H7 (cell line): ENCODE measurements around the gene ZNF282. TPM values are rescaled to one million over a fixed set of nuclear protein-coding genes. Genes with fewer than 3 reads are reported as not detected.

Source experiments
- DNase-seq: peaks from one replicate; pipeline ENCODE4 v3.0.0; 2012
- H3K27me3 ChIP-seq: 2 replicates; pipeline ENCODE4 v1.6.0; 2011; ENCODE audit warnings: mild to moderate bottlenecking, low read length; ENCODE audit not compliant: control insufficient read depth, insufficient read depth
- H3K36me3 ChIP-seq: replicated peaks from 2 replicates; pipeline ENCODE4 v1.5.1; 2011; ENCODE audit warnings: low read length; ENCODE audit not compliant: control insufficient read depth, insufficient read depth
- H3K4me3 ChIP-seq: 2 replicates; pipeline ENCODE4 v1.5.1; 2011; ENCODE audit warnings: low read depth, mild to moderate bottlenecking, control low read depth, low read length, moderate library complexity; ENCODE audit not compliant: insufficient read depth
- total RNA-seq: library from RNA; depleted of rRNA; stranded (reverse); fragments of >200 nt; shearing (Covaris generic); gene quantifications from 2 replicates; pipeline ENCODE4 v1.2.3, GENCODE V29; 2014; rRNA removed

Gene ZNF282
- 32.8 and 34.1 TPM in 2 replicates for total RNA-seq

DNA sequence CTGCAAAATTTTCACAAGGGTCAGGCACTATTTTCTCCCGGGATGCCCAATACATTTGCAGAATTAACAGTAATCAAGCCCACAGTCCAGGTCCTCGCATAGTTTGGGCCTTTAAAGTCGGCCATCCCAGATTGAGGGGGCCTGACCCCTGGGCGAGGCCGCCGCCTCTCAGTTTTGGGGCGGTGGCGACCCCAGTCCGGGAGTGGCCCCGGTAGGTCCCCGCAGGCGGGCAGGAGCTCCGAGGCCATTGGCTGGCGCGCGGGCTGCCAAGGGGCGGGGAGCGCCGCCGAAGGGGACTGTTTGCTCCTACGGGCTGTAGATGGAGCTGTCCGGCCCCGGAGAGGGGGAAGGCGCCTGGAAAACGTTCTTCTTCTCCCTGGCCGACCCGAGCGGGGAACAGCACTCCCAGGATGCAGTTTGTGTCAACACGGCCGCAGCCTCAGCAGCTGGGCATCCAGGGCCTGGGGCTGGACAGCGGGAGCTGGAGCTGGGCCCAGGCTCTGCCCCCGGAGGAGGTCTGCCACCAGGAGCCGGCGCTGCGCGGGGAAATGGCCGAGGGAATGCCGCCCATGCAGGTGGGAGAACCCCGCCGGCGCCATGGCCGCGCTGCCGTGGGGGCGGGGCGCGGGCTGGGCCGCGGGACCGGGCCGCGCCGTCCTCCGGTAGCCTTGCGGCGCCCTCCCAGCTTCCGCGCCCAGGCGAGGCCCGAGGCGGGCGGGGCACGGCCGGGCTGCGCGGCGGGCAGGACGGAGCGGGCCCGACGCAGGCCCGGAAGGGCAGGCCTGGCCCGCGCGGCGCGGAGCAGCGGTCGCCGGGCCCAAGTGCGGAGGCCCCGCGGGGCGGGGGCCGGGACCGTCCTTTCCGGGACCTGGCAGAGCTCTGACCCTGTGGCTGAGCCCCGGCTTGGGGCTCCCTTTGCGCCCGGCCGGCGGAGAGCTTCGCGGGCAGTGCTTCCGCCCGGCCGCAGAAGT, at the start of gene ZNF282:
ZNF282 (plus strand) TSS at position 367 of the 971 bp plus-strand sequence; CDS start at position 411, 44 bp downstream.
- Histone ChIP-seq H3K36me3 (peaks cover 20% of the 10 kb centered on the region), H3K27me3 (no peaks in the 10 kb centered on the region), H3K4me3 (peak within 1 kb of the TSS; percentile 88)
- DNase-seq: peak; percentile 99

DNA sequence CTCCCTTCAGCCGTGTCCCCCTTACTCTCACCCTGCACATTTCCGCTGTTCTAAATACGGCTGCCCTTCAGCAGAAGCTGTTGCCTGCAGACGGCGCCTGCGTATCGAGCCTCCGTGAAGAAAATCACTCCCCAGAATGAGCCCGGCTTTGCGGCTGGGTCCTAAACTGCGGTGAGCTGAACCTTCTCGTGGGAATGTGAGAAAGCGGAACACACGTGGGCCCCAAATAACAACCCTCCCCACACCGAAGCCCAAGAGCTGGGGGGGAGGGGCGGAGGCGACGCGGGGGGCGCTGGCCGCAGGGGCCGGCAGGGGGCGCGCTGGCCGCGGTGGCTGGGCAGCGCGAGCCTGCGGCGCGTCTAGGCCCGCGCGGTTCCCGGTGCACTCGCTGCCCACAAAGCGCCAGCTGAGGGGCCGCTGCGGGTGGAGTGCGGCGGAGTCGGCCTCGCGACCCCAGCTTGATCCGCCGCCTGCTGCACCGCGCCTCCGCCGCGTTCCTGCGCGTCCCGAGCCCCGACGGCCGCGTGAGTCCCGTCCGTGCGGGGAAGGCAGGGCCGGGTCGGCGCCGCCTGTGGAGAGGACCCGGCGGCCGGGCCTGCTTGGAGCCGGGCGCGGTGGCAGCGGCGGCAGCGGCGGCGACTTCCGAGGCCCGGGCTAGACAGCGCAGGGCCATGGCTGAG, 48.1 kb upstream of the ZNF282 start, which contains the start of gene ZNF398:
ZNF398 (plus strand) TSS at position 382 of the 680 bp plus-strand sequence; CDS start at position 672, 290 bp downstream.
- H3K36me3 ChIP-seq: peaks cover 4% of the 10 kb centered on the region
- no peaks in the 10 kb centered on the region for H3K27me3 ChIP-seq
- peak within 1 kb of the TSS; percentile 97 for H3K4me3 ChIP-seq
- DNase-seq: peak; percentile 96

DNA sequence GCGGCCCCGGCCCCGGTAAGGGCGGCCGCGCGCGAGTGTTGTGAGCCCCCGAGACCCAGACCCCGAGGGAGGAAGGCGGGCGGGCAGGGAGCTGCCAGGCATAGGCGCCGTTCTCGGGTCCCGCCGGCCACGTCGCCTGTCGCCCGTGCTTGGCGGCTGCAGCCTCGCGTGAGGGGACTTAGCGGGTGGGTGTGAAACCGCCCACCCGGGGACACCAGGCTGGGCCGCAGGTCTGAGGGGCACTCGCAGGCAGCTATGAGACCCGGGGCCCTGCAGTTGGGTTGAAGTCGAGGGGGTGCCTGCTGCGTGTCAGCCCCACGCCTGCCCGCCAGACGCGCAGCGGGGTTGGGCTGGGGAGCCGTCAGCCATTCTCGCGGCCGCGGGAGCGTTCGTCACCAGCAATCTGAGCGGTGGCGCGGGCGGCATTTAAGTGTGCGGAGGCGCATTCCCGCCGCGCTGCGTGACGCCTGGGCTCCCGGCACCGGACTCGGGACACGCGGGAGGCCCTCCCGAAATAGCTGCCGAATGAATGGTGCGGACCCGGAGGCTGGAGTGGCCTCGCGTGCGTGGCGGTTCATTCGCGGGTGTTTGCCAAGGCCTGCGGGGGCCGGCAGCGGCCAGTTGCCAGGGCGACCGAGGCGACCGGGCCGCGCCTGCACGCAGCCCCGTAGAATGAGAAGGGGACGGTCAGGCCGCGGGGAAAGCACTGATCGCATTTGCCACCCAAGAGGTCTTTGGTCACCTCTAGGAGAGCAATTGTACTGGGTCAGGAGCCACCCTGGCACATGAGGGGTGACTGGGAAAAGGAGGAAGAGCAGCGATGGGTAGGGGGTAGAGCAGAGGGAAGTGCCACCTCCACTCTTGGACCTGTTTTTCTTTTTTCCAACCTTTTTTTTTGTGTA, 47.3 kb upstream of the ZNF282 start:
- peak; percentile 79 for DNase-seq
- Histone ChIP-seq H3K36me3 (peaks cover 4% of the 10 kb centered on the region), H3K4me3 (peak overlapping the region; percentile 97), H3K27me3 (no peaks in the 10 kb centered on the region)

DNA sequence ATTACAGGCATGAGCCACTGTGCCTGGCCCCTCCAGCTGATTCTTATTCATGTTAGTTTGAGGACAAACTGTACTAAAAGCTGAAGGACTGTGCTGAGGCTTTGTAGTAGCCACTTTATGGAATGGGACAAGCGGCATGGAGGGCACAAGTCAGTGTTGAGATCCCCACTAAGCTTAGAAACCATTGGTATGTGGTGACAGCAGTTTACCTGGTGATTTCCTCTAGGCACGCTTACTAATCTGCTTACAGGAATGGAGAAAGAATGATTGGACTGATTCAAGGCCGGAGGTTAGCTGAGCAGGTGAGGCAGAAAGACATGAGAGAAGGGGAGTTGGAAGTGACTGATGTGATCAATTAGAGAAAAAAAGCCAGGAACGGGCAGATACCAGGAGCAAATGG, 44.4 kb upstream of the ZNF282 start:
- peak; percentile 21 for DNase-seq
- Histone ChIP-seq H3K27me3 (no peaks in the 10 kb centered on the region), H3K36me3 (peaks cover 23% of the 10 kb centered on the region), H3K4me3 (no peak overlapping the region)

DNA sequence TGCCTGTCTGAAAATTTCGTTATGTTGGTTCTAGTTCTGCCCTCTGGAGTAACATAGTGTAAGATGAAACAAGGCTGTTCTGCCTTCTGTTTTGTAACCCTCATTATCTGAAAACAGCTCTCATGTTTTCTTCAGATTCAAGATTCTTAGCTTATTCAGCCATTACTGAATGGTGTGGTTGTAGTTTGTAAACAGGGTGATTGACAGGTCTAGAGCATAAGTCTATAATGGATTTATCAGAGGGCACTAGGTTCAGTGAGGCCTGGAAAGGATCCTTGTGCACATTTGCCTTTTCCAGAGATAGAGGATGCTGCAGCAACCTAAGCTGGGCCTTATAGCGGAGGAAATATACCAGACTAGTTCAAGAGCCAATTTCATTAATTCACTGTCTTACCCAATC, 42.0 kb upstream of the ZNF282 start:
- Histone ChIP-seq H3K4me3 (no peak overlapping the region), H3K27me3 (no peaks in the 10 kb centered on the region), H3K36me3 (peaks cover 31% of the 10 kb centered on the region)
- DNase-seq: no peak

DNA sequence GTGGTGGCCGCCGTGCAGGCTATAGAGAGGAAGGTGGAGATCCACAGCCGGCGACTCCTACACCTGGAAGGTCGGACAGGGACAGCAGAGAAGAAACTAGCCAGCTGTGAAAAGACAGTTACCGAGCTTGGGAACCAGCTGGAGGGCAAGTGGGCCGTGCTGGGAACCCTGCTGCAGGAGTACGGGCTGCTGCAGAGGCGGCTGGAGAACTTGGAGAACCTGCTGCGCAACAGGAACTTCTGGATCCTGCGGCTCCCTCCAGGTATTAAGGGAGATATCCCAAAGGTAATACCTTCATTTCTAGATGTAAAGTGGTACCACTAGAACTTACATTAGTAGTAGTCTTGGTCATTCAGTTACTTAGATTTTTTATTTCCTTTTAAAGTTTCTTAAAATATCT, 41.3 kb upstream of the ZNF282 start:
- no peak for DNase-seq
- Histone ChIP-seq H3K27me3 (no peaks in the 10 kb centered on the region), H3K36me3 (peaks cover 31% of the 10 kb centered on the region), H3K4me3 (no peak overlapping the region)

DNA sequence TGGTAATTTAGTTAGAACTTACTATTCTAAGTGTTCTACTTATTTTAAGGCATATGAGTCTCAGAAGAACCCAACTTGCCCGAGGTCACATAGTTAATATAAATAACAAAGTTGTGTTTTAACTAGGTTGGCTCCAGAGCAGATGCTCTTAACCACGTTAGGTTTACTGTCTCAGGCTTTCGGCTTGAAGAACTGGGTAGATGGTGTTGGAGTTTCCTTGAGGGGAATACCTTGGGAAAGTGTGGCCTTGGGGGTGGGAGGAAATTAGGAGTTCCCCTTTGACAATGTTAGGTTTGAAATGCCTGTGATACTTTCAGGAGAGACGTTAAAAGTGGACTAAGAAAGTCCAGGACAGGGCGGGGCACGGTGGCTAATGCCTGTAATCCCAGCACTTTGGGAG, 38.4 kb upstream of the ZNF282 start:
- no peaks in the 10 kb centered on the region for H3K27me3 ChIP-seq
- peaks cover 35% of the 10 kb centered on the region for H3K36me3 ChIP-seq
- DNase-seq: no peak
- H3K4me3 ChIP-seq: no peak overlapping the region

DNA sequence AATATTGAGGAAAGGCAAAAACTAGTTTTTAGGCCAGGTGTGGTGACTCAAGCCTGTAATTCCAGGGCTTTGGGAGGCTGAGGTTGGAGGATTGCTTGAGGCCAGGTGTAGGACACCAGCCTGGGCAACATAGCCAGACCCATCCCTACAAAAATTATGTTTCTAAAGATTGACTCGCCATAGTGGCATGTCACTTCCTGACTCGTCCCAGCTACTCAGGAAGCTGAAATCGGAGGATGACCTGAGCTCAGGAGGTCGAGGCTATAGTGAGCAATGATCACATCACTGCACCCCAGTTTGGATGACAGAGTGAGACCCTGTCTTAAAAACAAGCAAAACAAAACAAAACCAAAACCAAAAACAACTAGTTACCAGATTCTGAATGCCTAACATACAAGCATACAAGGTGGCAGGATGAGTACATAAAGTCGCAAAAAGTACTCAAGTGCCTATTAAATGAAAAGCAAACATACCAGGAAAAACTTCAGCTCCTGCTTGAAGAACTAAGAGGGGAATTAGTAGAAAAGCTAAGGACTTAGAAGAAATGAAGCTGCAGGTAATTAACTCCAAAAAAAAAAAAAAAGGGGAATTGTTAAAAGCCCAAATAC, 34.0 kb upstream of the ZNF282 start:
- peaks cover 38% of the 10 kb centered on the region for H3K36me3 ChIP-seq
- H3K4me3 ChIP-seq: no peak overlapping the region
- no peak for DNase-seq
- no peaks in the 10 kb centered on the region for H3K27me3 ChIP-seq

DNA sequence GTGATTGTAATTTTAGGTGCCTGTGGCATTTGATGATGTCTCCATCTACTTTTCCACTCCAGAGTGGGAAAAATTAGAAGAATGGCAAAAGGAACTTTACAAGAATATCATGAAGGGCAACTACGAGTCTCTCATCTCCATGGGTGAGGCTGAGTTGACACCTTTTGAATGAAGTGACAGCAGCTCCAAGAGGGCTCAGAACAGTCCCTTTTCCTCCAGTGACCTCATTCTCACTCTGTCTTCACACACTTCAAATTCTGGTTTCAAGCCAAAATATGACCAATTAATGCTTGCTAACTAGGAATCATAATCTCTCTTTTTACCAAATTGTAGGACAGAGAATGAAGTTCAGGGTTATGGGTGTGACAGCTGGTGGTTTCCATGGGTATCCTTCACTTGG, 29.2 kb upstream of the ZNF282 start:
- no peak for DNase-seq
- Histone ChIP-seq H3K36me3 (peaks cover 52% of the 10 kb centered on the region), H3K27me3 (no peaks in the 10 kb centered on the region), H3K4me3 (no peak overlapping the region)

DNA sequence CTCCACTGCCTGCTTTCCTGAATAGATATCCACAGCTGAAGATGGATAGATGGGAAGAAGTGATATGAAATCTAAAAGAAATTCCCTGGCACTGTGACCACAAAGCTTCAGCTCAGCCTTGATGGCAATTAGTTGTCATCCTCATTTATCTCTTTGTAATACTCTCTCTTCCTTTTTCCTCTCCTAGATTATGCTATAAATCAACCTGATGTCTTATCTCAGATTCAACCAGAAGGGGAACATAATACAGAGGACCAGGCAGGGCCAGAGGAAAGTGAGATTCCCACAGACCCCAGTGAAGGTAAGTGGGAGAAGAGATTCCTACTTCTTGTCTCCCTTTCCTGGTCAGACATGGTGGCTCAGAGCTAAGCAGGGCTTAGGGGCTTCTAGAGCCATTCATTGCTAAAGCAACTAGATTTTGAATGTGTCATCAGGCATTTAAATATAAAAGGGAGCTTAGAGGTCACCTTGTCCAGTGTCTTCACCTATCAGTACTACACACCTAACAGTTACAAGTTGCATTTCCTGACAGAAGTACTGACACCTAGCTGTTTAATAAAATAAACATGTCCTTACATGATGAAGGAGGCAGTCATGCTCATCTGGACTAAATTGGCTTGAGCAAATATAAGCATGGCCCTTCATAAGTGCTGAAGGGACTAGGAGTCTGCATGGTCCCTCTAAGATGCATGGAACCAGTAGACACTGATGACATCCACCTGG, 28.6 kb upstream of the ZNF282 start:
- Histone ChIP-seq H3K4me3 (no peak overlapping the region), H3K27me3 (no peaks in the 10 kb centered on the region), H3K36me3 (peaks cover 50% of the 10 kb centered on the region)
- no peak for DNase-seq

DNA sequence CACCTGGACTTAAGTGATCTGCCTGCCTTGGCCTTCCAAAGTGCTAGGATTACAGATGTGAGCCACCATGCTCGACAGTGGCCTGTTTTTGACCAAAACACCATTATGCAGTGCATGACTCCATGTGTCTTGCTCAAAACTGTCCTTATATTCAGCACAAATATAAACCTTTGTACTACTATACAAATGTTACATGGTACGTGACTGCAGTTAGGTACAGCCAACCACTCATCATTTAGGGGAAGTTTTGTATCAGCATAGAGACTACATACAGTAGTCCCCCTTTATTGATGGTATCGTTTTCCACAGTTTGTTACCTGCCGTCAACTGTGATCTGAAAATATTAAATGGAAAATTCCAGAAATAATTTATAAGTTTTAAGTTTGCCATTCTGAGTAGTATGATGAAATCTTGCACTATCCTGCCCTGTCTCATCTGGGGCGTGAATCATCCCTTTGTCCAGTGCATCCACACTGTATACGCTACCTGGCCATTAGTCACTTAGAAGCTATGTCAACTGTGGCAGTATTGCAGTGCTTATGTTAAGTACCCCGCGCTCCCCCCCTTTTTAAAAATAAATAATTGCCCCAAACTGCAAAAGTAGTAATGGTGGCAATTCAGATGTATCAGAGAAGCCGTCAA, 23.3 kb upstream of the ZNF282 start:
- H3K36me3 ChIP-seq: peaks cover 42% of the 10 kb centered on the region
- DNase-seq: no peak
- H3K4me3 ChIP-seq: no peak overlapping the region
- no peaks in the 10 kb centered on the region for H3K27me3 ChIP-seq

DNA sequence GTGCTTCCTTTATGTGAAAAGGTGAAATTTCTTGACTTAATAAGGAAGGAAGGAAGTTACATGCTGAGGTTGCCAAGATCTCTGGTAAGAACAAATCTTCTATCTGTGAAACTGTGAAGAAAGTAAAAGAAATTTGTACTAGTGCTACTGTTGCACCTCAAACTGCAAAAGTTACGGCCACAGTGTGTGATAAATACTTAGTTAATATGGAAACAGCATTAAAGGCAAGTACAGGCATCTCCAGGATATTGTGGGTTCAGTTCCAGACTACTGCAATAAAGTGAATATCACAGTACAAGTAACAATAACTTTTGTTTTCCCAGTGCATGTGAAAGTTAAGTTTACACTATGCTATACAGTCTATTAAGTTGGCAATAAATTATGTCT, 22.8 kb upstream of the ZNF282 start:
- Histone ChIP-seq H3K4me3 (no peak overlapping the region), H3K36me3 (peaks cover 44% of the 10 kb centered on the region)
- no peak for DNase-seq

DNA sequence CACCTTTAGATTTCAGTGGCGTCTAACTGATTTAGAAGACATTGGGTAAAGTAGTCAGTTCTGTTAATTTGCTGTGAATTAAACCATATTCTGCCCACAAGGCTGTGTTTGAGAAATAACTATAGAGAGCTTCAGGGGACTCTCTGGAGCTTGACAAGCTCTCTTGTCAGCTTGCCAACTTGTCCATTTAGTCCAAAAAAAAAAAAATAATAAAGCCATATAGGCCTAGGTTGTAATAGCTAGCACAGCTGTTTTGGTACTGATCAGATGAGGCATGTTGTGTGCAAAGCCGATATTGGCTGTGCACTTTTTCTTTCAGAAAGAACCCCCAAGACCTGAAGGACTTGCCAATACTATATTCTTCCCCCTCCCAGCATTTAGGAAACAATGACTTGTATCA, 20.2 kb upstream of the ZNF282 start:
- Histone ChIP-seq H3K27me3 (no peaks in the 10 kb centered on the region), H3K36me3 (peaks cover 53% of the 10 kb centered on the region), H3K4me3 (no peak overlapping the region)
- DNase-seq: no peak

More for the DNA sequence above, 22.8 kb upstream of the ZNF282 start:
- H3K27me3 ChIP-seq: no peaks in the 10 kb centered on the region
